Stimulated activated CD4-positive, alpha-beta T cell treated with anti-CD3 and anti-CD28 coated beads, Interleukin-2, amount 100 ng/mL, for 4 hours (primary cell): ENCODE data around the gene SLC25A22.

Experiments used
- DNase-seq: peaks from one replicate; pipeline ENCODE4 v3.0.0-alpha.2; 2020; ENCODE audit warnings: low read depth

Gene SLC25A22

GRCh38 chr11:803467-803742 is 5.3 kb upstream of the SLC25A22 start:
- no peak for DNase-seq

- DNase-seq, result no peak
These were observed 4.8 kb upstream of the SLC25A22 start for GRCh38 chr11:802693-803466.

- DNase-seq, result no peak
These were observed 4.0 kb upstream of the SLC25A22 start for GRCh38 chr11:802018-802617.

- no peak for DNase-seq
These were observed 3.2 kb upstream of the SLC25A22 start for GRCh38 chr11:801097-801780.

- DNase-seq, result no peak
These were observed 2.4 kb upstream of the SLC25A22 start for GRCh38 chr11:800473-800872.

GRCh38 chr11:799641-800316 is 1.7 kb upstream of the SLC25A22 start:
- no peak for DNase-seq

GRCh38 chr11:797296-798092 is 587 bp downstream of the SLC25A22 start:
- DNase-seq, result peak; percentile 60

GRCh38 chr11:796565-797295 is 1.4 kb downstream of the SLC25A22 start:
- DNase-seq, result no peak

GRCh38 chr11:795634-796564 is 2.2 kb downstream of the SLC25A22 start:
- DNase-seq, result peak; percentile 81

- DNase-seq, result no peak
These were observed 3.1 kb downstream of the SLC25A22 start for GRCh38 chr11:794766-795633.

GRCh38 chr11:794013-794765 is 3.9 kb downstream of the SLC25A22 start:
- no peak for DNase-seq

- no peak for DNase-seq
These were observed 4.5 kb downstream of the SLC25A22 start for GRCh38 chr11:793556-793955.

- DNase-seq, result no peak
These were observed 5.2 kb downstream of the SLC25A22 start for GRCh38 chr11:792873-793272.

- no peak for DNase-seq
These were observed 5.6 kb downstream of the SLC25A22 start for GRCh38 chr11:792535-792821.

- DNase-seq, result no peak
These were observed 6.2 kb downstream of the SLC25A22 start for GRCh38 chr11:791658-792534.

- no peak for DNase-seq
These were observed 7.1 kb downstream of the SLC25A22 start for GRCh38 chr11:790721-791564.

GRCh38 chr11:789943-790342 is 8.1 kb downstream of the SLC25A22 start, which contains the start of gene CEND1:
Gene CEND1, minus strand, starts transcription at chr11:790090. Its CDS starts 1,514 bp downstream, at chr11:788576.
- no peak for DNase-seq
